Measurements from ENCODE around the gene ZNF485.

Gene ZNF485

DNA sequence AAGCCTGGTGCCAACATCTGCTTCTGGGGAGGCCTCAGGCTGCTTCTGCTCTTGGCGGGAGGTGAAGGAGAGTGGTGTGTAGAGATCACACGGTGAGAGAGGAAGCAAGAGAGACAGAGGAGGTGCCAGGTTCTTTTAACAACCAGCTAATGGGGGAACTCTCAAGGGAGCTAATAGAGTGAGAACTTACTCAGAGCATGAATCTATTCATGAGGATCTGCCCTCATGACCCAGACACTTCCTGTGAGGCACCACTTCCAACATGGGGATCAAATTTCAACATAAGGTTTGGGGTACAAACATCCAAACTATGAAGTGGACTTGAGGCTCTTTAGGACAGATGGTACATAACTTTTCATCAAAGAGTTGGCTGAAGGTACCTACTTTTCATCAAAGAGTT lies 47.5 kb downstream of the ZNF485 start:
- no peak for TF ChIP-seq EZH2phosphoT487 (conservative IDR thresholded peaks at IDR 0.05; ENCODE audit: low read length)
- TF ChIP-seq CTCF (IDR thresholded peaks at IDR 0.05; ENCODE audit: insufficient read depth, low read length, poor library complexity, severe bottlenecking): no peak
- Histone ChIP-seq H4K20me1 (ENCODE audit: low read depth, low read length) (no peaks in the 10 kb centered on the region), H3F3A (ENCODE audit: insufficient read depth) (no peaks in the 10 kb centered on the region), H3K9me2 (replicated peaks; ENCODE audit: insufficient read depth, low read length) (no peaks in the 10 kb centered on the region), H3K27ac (ENCODE audit: low read depth, low read length) (no peak overlapping the region), H3K4me3 (ENCODE audit: insufficient read depth, low read length, poor library complexity, severe bottlenecking) (no peak overlapping the region), H3K9ac (ENCODE audit: low read length) (no peak overlapping the region), H3K27me3 (ENCODE audit: low read length) (no peaks in the 10 kb centered on the region), H3K36me3 (ENCODE audit: low read length) (no peaks in the 10 kb centered on the region), H2AFZ (ENCODE audit: low read depth, low read length, severe bottlenecking) (no peak overlapping the region), H3K79me2 (ENCODE audit: insufficient read depth, low read length) (no peaks in the 10 kb centered on the region), H3K9me3 (ENCODE audit: insufficient read depth, low read length) (no peaks in the 10 kb centered on the region), H3K4me2 (ENCODE audit: low read depth, low read length, poor library complexity, severe bottlenecking) (no peak overlapping the region)

DNA sequence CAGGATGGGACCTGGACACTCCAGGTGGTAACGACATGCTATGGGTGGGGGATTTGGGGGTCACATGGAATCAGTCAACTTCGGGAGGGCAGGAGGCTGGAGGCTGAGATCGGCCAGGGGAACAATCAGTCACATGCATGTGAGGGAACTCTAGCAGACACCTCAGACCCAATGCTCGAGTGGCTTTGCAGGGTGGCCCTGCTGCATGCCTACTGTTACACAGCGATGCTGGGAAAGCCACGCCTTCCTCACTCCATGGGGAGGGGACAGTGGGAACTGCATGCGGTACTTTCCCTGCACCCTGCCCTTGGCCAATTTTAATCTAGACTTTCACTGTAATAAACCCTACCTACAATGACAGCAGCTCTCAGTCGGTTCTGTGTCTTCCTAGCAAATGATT lies 49.1 kb downstream of the ZNF485 start:
- TF ChIP-seq CTCF (IDR thresholded peaks at IDR 0.05; ENCODE audit: insufficient read depth, low read length, poor library complexity, severe bottlenecking): no peak
- Histone ChIP-seq H2AFZ (ENCODE audit: low read depth, low read length, severe bottlenecking) (no peak overlapping the region), H3K36me3 (ENCODE audit: low read length) (no peaks in the 10 kb centered on the region), H3K27me3 (ENCODE audit: low read length) (no peaks in the 10 kb centered on the region), H3K4me3 (ENCODE audit: insufficient read depth, low read length, poor library complexity, severe bottlenecking) (no peak overlapping the region), H3K79me2 (ENCODE audit: insufficient read depth, low read length) (no peaks in the 10 kb centered on the region), H3K9me2 (replicated peaks; ENCODE audit: insufficient read depth, low read length) (no peaks in the 10 kb centered on the region), H4K20me1 (ENCODE audit: low read depth, low read length) (no peaks in the 10 kb centered on the region), H3K4me2 (ENCODE audit: low read depth, low read length, poor library complexity, severe bottlenecking) (no peak overlapping the region), H3F3A (ENCODE audit: insufficient read depth) (no peaks in the 10 kb centered on the region), H3K27ac (ENCODE audit: low read depth, low read length) (no peak overlapping the region), H3K9me3 (ENCODE audit: insufficient read depth, low read length) (no peaks in the 10 kb centered on the region), H3K9ac (ENCODE audit: low read length) (no peak overlapping the region)

DNA sequence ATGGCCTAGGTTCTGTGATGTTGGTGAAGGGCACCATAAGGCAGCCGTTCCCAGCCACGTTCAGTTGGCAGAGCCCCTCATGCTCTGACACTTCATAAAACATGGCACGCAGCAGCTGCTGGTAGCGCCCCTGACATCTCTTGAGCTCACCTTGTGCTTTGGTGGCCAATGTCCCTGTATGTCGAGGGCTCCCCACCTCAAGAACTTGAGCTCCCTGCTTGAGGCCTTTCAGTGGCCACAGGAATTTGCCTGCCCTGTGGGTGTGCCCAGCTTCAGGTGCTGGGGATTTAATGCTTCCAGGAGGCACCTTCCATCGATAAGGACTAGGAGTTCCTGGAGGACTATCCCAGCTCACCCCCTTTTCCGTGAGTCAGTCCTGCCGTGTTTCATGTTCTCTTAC lies 52.0 kb downstream of the ZNF485 start:
- no peak overlapping the region for H3K9ac ChIP-seq (ENCODE audit: low read length)
- H2AFZ ChIP-seq (ENCODE audit: low read depth, low read length, severe bottlenecking): no peak overlapping the region
- H3F3A ChIP-seq (ENCODE audit: insufficient read depth): no peaks in the 10 kb centered on the region
- no peak overlapping the region for H3K4me2 ChIP-seq (ENCODE audit: low read depth, low read length, poor library complexity, severe bottlenecking)
- H3K4me3 ChIP-seq (ENCODE audit: insufficient read depth, low read length, poor library complexity, severe bottlenecking): no peak overlapping the region
- no peak overlapping the region for H3K27ac ChIP-seq (ENCODE audit: low read depth, low read length)
- TF ChIP-seq EZH2phosphoT487 (conservative IDR thresholded peaks at IDR 0.05; ENCODE audit: low read length): no peak
- TF ChIP-seq CTCF (IDR thresholded peaks at IDR 0.05; ENCODE audit: insufficient read depth, low read length, poor library complexity, severe bottlenecking): no peak
- H3K27me3 ChIP-seq (ENCODE audit: low read length): no peaks in the 10 kb centered on the region
- no peaks in the 10 kb centered on the region for H4K20me1 ChIP-seq (ENCODE audit: low read depth, low read length)
- H3K9me3 ChIP-seq (ENCODE audit: insufficient read depth, low read length): no peaks in the 10 kb centered on the region
- no peaks in the 10 kb centered on the region for H3K9me2 ChIP-seq (replicated peaks; ENCODE audit: insufficient read depth, low read length)
- no peaks in the 10 kb centered on the region for H3K36me3 ChIP-seq (ENCODE audit: low read length)
- no peaks in the 10 kb centered on the region for H3K79me2 ChIP-seq (ENCODE audit: insufficient read depth, low read length)

DNA sequence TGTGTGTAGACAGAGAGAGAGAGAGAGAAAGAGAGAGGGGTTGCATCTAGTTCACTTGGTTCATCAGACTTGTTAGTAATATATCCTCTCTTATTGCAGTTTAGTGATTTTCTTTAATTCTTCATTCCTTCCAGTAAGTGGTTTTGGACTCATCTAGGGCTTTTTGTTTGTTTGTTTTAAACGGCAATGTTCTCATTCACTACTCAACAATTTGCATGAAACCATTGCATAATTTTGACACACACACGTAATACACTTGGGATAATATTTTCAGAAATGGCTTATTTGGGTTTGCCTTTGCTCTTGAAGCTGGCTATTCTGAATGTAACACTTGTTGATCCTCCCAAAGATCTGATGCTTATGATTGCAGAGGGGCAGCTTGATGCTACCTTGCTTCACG lies 58.8 kb downstream of the ZNF485 start:
- Histone ChIP-seq H3K36me3 (ENCODE audit: low read length) (no peaks in the 10 kb centered on the region), H3K79me2 (ENCODE audit: insufficient read depth, low read length) (no peaks in the 10 kb centered on the region), H3K27ac (ENCODE audit: low read depth, low read length) (no peak overlapping the region), H3K27me3 (ENCODE audit: low read length) (no peaks in the 10 kb centered on the region), H3K9ac (ENCODE audit: low read length) (no peak overlapping the region), H3K4me2 (ENCODE audit: low read depth, low read length, poor library complexity, severe bottlenecking) (no peak overlapping the region), H2AFZ (ENCODE audit: low read depth, low read length, severe bottlenecking) (no peak overlapping the region), H3K9me3 (ENCODE audit: insufficient read depth, low read length) (no peaks in the 10 kb centered on the region), H3F3A (ENCODE audit: insufficient read depth) (no peaks in the 10 kb centered on the region), H3K4me3 (ENCODE audit: insufficient read depth, low read length, poor library complexity, severe bottlenecking) (no peak overlapping the region), H4K20me1 (ENCODE audit: low read depth, low read length) (no peaks in the 10 kb centered on the region), H3K9me2 (replicated peaks; ENCODE audit: insufficient read depth, low read length) (no peaks in the 10 kb centered on the region)
- TF ChIP-seq CTCF (IDR thresholded peaks at IDR 0.05; ENCODE audit: insufficient read depth, low read length, poor library complexity, severe bottlenecking) (no peak), EZH2phosphoT487 (conservative IDR thresholded peaks at IDR 0.05; ENCODE audit: low read length) (no peak)
